Measurements from ENCODE around the gene ITPRIP.

DNA sequence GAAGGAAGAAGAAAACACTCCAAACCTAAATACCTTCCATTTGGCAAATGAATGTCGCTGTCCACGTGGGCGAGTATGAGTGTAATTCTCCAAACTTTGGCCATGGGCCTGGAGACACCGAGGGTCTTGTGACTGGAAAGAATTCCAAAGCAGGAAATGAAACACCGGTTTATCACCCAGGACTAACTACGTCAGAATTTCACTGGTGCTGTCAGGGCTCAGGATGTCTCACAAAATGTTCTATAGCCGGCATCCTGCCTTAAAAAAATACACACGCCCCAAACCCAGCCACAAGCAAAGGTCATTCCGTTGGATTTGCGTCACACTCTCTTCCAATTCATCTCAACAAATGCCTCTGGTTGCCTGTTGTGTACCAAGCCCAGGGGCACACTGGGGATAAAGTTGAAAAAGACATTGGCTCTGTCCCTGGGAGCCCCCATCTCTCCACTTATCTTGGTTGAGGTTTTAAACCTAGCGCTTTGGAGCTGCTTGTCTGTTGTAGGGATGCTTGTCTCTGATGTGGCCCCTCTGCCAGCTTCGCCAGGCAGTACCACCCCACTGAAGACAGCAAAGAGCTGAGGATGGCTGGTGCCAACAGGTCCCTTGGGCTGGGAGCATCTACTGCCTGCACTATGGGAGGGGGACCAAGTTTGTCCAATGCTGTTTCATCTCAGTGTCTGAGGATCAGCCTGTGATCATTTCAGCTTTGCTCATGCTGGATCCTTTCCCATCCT lies 38.1 kb downstream of the ITPRIP start:
- no peak for TF ChIP-seq CTCF (IDR thresholded peaks at IDR 0.05; ENCODE audit: low read length)
- no peak for TF ChIP-seq EZH2 (IDR thresholded peaks at IDR 0.05; ENCODE audit: borderline replicate concordance, low read length)

Data from OCI-LY1 (cell line).